Progenitor cell of endocrine pancreas (in vitro differentiated cells): ENCODE measurements around the gene EXOSC7. TPM values are rescaled to one million over a fixed set of nuclear protein-coding genes. Genes with fewer than 3 reads are reported as not detected.

Experiments
- DNase-seq: peaks from one replicate; pipeline ENCODE4 v3.0.0; 2021; ENCODE audit warnings: low spot score; ENCODE audit not compliant: unreplicated experiment
- H3K27ac Mint-ChIP-seq: 2 replicates; pipeline ENCODE4 v1.8.0; 2021; ENCODE audit warnings: mild to moderate bottlenecking, moderate library complexity, mixed read lengths
- H3K27me3 Mint-ChIP-seq: 2 replicates; pipeline ENCODE4 v1.8.0; 2021; ENCODE audit warnings: mixed read lengths
- H3K36me3 Mint-ChIP-seq: 2 replicates; pipeline ENCODE4 v1.8.0; 2022; ENCODE audit warnings: mixed read lengths; ENCODE audit not compliant: insufficient read depth
- H3K4me1 Mint-ChIP-seq: 2 replicates; pipeline ENCODE4 v1.8.0; 2021; ENCODE audit warnings: low read depth, mixed read lengths
- H3K4me3 Mint-ChIP-seq: 2 replicates; pipeline ENCODE4 v1.8.0; 2021; ENCODE audit warnings: low read depth, mild to moderate bottlenecking, moderate library complexity, mixed read lengths
- H3K9me3 Mint-ChIP-seq: 2 replicates; pipeline ENCODE4 v1.8.0; 2021; ENCODE audit warnings: low read depth, mixed read lengths
- CTCF ChIP-seq: fragments of 200-600 bp; sonication (generic); IDR thresholded peaks from one replicate; pipeline ENCODE4 v1.5.0; 2021; ENCODE audit warnings: antibody characterized with exemption, mild to moderate bottlenecking; ENCODE audit not compliant: unreplicated experiment
- long read RNA-seq: library from polyadenylated mRNA; unstranded; transcript quantifications from one replicate; pipeline ENCODE4 v2.0.0, GENCODE V29; 2020
- total RNA-seq: library from RNA; stranded (reverse); gene quantifications from 2 replicates; pipeline ENCODE4 v1.2.1, GENCODE V29; 2021

Gene EXOSC7
- 50.7 and 51.2 TPM in 2 replicates for total RNA-seq
- long read RNA-seq, transcript EXOSC7-201 (8 exons, 1,055 nt) = minor isoform, 24 of 73 reads
- long read RNA-seq, transcript EXOSC7-210 (9 exons, 1,395 nt) = major isoform, 33 of 73 reads
- long read RNA-seq, partial matches to known transcripts = 2 of 73 reads
- long read RNA-seq, other reads (novel, unspliced or antisense) = 9 of 73 reads

GRCh38 chr3:44976002-44976815, at the start of gene EXOSC7, which contains the start of gene ZDHHC3:
Gene EXOSC7 (plus strand): TSS chr3:44976244. CDS start chr3:44976278, 34 bp downstream.
Gene ZDHHC3 (minus strand): TSS chr3:44976174. CDS start chr3:44959436, 16,738 bp downstream.
- DNase-seq = peak; percentile 68
- H3K4me3 Mint-ChIP-seq = peak within 1 kb of the TSS; percentile 96
- H3K4me1 Mint-ChIP-seq = peaks cover 18% of the 10 kb centered on the region
- no peak for TF ChIP-seq CTCF
- peak within 1 kb of the TSS; percentile 98 for H3K27ac Mint-ChIP-seq
- no peaks in the 10 kb centered on the region for H3K36me3 Mint-ChIP-seq
- H3K27me3 Mint-ChIP-seq = no peaks in the 10 kb centered on the region
- no peaks in the 10 kb centered on the region for H3K9me3 Mint-ChIP-seq

GRCh38 chr3:44926921-44927320, 49.1 kb upstream of the EXOSC7 start:
- Mint-ChIP-seq H3K9me3 (no peaks in the 10 kb centered on the region), H3K36me3 (peaks cover 16% of the 10 kb centered on the region), H3K27ac (no peak overlapping the region), H3K4me3 (no peak overlapping the region), H3K27me3 (no peaks in the 10 kb centered on the region), H3K4me1 (no peaks in the 10 kb centered on the region)
- no peak for DNase-seq
- no peak for TF ChIP-seq CTCF

GRCh38 chr3:44927371-44927770, 48.7 kb upstream of the EXOSC7 start:
- H3K4me1 Mint-ChIP-seq = no peaks in the 10 kb centered on the region
- H3K36me3 Mint-ChIP-seq = peaks cover 15% of the 10 kb centered on the region
- no peak for TF ChIP-seq CTCF
- no peaks in the 10 kb centered on the region for H3K9me3 Mint-ChIP-seq
- H3K27ac Mint-ChIP-seq = no peak overlapping the region
- H3K27me3 Mint-ChIP-seq = no peaks in the 10 kb centered on the region
- DNase-seq = no peak
- no peak overlapping the region for H3K4me3 Mint-ChIP-seq

- H3K36me3 Mint-ChIP-seq = peaks cover 17% of the 10 kb centered on the region
Measured at GRCh38 chr3:44929782-44930181, 46.3 kb upstream of the EXOSC7 start.

More at GRCh38 chr3:44929782-44930181, 46.3 kb upstream of the EXOSC7 start:
- DNase-seq = no peak
- no peaks in the 10 kb centered on the region for H3K4me1 Mint-ChIP-seq
- H3K4me3 Mint-ChIP-seq = no peak overlapping the region
- no peaks in the 10 kb centered on the region for H3K27me3 Mint-ChIP-seq
- no peaks in the 10 kb centered on the region for H3K9me3 Mint-ChIP-seq
- TF ChIP-seq CTCF = no peak
- no peak overlapping the region for H3K27ac Mint-ChIP-seq
